Sigmoid colon (tissue), 7 donors: ENCODE measurements around the gene HEATR3. TPM values are rescaled to one million over a fixed set of nuclear protein-coding genes. Genes with fewer than 3 reads are reported as not detected.

ENCODE experiments used
- DNase-seq: peaks from one replicate; pipeline ENCODE4 v3.0.0-alpha.2; 2019
- H3K27ac ChIP-seq, 4 donors: fragments of 200-600 bp; sonication (generic); one replicate each; pipeline ENCODE4 v1.5.1; 2016 to 2019; ENCODE audit warnings: mild to moderate bottlenecking in 1 of 4
- H3K27me3 ChIP-seq, 3 donors: fragments of 200-600 bp; sonication (generic); one replicate each; pipeline ENCODE4 v1.5.1; 2019; ENCODE audit warnings: mild to moderate bottlenecking in 1 of 3
- H3K36me3 ChIP-seq, 4 donors: fragments of 200-600 bp; sonication (generic); one replicate each; pipeline ENCODE4 v1.5.1; 2016 to 2019
- H3K4me1 ChIP-seq, 4 donors: fragments of 200-600 bp; sonication (generic); one replicate each; pipeline ENCODE4 v1.5.1; 2017 to 2019
- H3K4me3 ChIP-seq, 4 donors: fragments of 200-600 bp; sonication (generic); one replicate each; pipeline ENCODE4 v1.5.1; 2017 to 2019; ENCODE audit warnings: mild to moderate bottlenecking in 2 of 4, moderate library complexity in 1 of 4
- H3K9me3 ChIP-seq, 4 donors: fragments of 200-600 bp in 3 of 4; sonication (generic) in 3 of 4; one replicate each; pipeline versions ENCODE4 v1.5.1 to v1.6.1; 2013 to 2019
- CTCF ChIP-seq, 4 experiments: fragments of 450-650 bp in 3 of 4; fragments of 200-600 bp in 1 of 4; IDR thresholded peaks; one replicate each; pipeline ENCODE4 v1.5.1; 2016 to 2019; ENCODE audit warnings: antibody characterized with exemption in 4 of 4, mild to moderate bottlenecking in 3 of 4, moderate library complexity in 2 of 4
- EP300 ChIP-seq, 4 donors: sonication (generic); formaldehyde crosslinking; IDR thresholded peaks; one replicate each; pipeline ENCODE4 v1.6.1; 2017; ENCODE audit warnings: antibody characterized with exemption in 4 of 4
- POLR2A ChIP-seq, 2 donors: fragments of 450-650 bp; IDR thresholded peaks; one replicate each; pipeline ENCODE4 v1.6.1; 2016; ENCODE audit warnings: antibody characterized with exemption in 2 of 2, mild to moderate bottlenecking in 2 of 2, moderate library complexity in 2 of 2
- POLR2AphosphoS5 ChIP-seq, 4 donors: sonication (generic); formaldehyde crosslinking; IDR thresholded peaks; one replicate each; pipeline ENCODE4 v1.6.1; 2017; ENCODE audit warnings: antibody characterized with exemption in 4 of 4
- WGBS, 2 donors: extraction: QIAGEN DNeasy Blood & Tissue Kit; methylation state at CpG; one replicate each; pipeline ENCODE4 v1.1.7; 2013; 5-methylcytosine and 5-hydroxymethylcytosine counted together
- intact Hi-C: fragments of 100-400 bp; cut with DNase I; formaldehyde crosslinking; loops from one replicate; pipeline ENCODE4 v1.15.1; 2023
- polyA plus RNA-seq, 3 donors: library from polyadenylated mRNA; stranded (reverse); fragments of 200-250 nt; gene quantifications; one replicate each; pipeline ENCODE4 v1.2.3, GENCODE V29; 2013
- total RNA-seq, 4 donors: library from RNA; depleted of rRNA; stranded (reverse); fragments of >200 nt; gene quantifications; one replicate each; pipeline ENCODE4 v1.1.0, GENCODE V29; 2016
- donor health status: healthy with polysubstance abuse.
- donor health status: Bipolar disorder and iron deficiency.
- donor health status: healthy.

The HEATR3 gene
- total and polyA plus RNA-seq, 7 donors: 5.4 to 20.5 (median 14.0) TPM

- 36 to 44% methylated on average over 5 of the region's 5 CpGs for WGBS, 2 donors
These were observed 26.8 kb upstream of the HEATR3 start for GRCh38 chr16:50038756-50039529.

GRCh38 chr16:50040018-50040417 lies 25.8 kb upstream of the HEATR3 start:
- Histone ChIP-seq H3K27me3 (peaks cover 0 to 7% (median 0%) of the 10 kb centered on the region in 3 donors), H3K4me3 (no peak overlapping the region), H3K36me3 (peaks cover 0 to 18% (median 4%) of the 10 kb centered on the region in 4 donors), H3K4me1 (no peaks in the 10 kb centered on the region), H3K9me3 (no peaks in the 10 kb centered on the region), H3K27ac (no peak overlapping the region)
- 90 to 92% methylated on average over 8 of the region's 8 CpGs for WGBS, 2 donors
- no peak for TF ChIP-seq POLR2AphosphoS5 (IDR thresholded peaks at IDR 0.05)
- TF ChIP-seq POLR2A (IDR thresholded peaks at IDR 0.05): no peak
- TF ChIP-seq EP300 (IDR thresholded peaks at IDR 0.05): no peak
- no peak for TF ChIP-seq CTCF (IDR thresholded peaks at IDR 0.05)
- intact Hi-C loops: no loop called here
- no peak for DNase-seq

More at GRCh38 chr16:50038756-50039529, 26.8 kb upstream of the HEATR3 start:
- peak; percentile 73 for DNase-seq
- Histone ChIP-seq H3K27me3 (peaks cover 0 to under 1% (median 0%) of the 10 kb centered on the region in 3 donors), H3K36me3 (peaks cover 0 to 29% (median 12%) of the 10 kb centered on the region in 4 donors), H3K4me3 (no peak overlapping the region), H3K9me3 (no peaks in the 10 kb centered on the region), H3K4me1 (no peaks in the 10 kb centered on the region), H3K27ac (peak overlapping the region in 3 of 4 donors; percentile 7 to 49 (median 18))
- intact Hi-C loops: no loop called here
- TF ChIP-seq POLR2AphosphoS5 (IDR thresholded peaks at IDR 0.05): peak in 2 of 4 donors; percentile 9 to 32
- no peak for TF ChIP-seq CTCF (IDR thresholded peaks at IDR 0.05)
- TF ChIP-seq POLR2A (IDR thresholded peaks at IDR 0.05): no peak

GRCh38 chr16:50040710-50041109 lies 25.1 kb upstream of the HEATR3 start:
- TF ChIP-seq CTCF (IDR thresholded peaks at IDR 0.05) (no peak), POLR2AphosphoS5 (IDR thresholded peaks at IDR 0.05) (no peak), POLR2A (IDR thresholded peaks at IDR 0.05) (no peak), EP300 (IDR thresholded peaks at IDR 0.05) (no peak)
- Histone ChIP-seq H3K4me1 (no peaks in the 10 kb centered on the region), H3K9me3 (no peaks in the 10 kb centered on the region), H3K4me3 (no peak overlapping the region), H3K27ac (no peak overlapping the region), H3K27me3 (peaks cover 0 to 7% (median 0%) of the 10 kb centered on the region in 3 donors), H3K36me3 (peaks cover 0 to 11% (median 3%) of the 10 kb centered on the region in 4 donors)
- no peak for DNase-seq
- intact Hi-C loops: no loop called here
- 71 to 77% methylated on average over 1 of the region's 1 CpG for WGBS, 2 donors

- H3K4me1 ChIP-seq: no peaks in the 10 kb centered on the region
- H3K27ac ChIP-seq: no peak overlapping the region
- no peaks in the 10 kb centered on the region for H3K36me3 ChIP-seq
- 90 to 92% methylated on average over 5 of the region's 5 CpGs for WGBS, 2 donors
- peaks cover 0 to 7% (median 0%) of the 10 kb centered on the region in 3 donors for H3K27me3 ChIP-seq
- TF ChIP-seq POLR2A (IDR thresholded peaks at IDR 0.05) (no peak), EP300 (IDR thresholded peaks at IDR 0.05) (no peak), CTCF (IDR thresholded peaks at IDR 0.05) (no peak)
- intact Hi-C loops: no loop called here
- no peak for DNase-seq
- no peaks in the 10 kb centered on the region for H3K9me3 ChIP-seq
- H3K4me3 ChIP-seq: no peak overlapping the region
These were observed 22.4 kb upstream of the HEATR3 start for GRCh38 chr16:50043358-50043757.
